IMR-90 (cell line): ENCODE results near the gene GBX2.

Experiments used
- CEBPB ChIP-seq: IDR thresholded peaks from 2 replicates; pipeline ENCODE4 v1.6.1; 2012; ENCODE audit warnings: low read depth, low read length, improper control_type of control experiment
- CHD1 ChIP-seq: IDR thresholded peaks from 2 replicates; pipeline ENCODE4 v1.6.1; 2012; ENCODE audit warnings: low read depth, low read length, improper control_type of control experiment
- FOS ChIP-seq: fragments of 150-350 bp; IDR thresholded peaks from 2 replicates; pipeline ENCODE4 v1.6.1; 2016; ENCODE audit warnings: low read depth, low read length
- POLR2A ChIP-seq: IDR thresholded peaks from 2 replicates; pipeline ENCODE4 v1.6.1; 2012; ENCODE audit warnings: mild to moderate bottlenecking, low read depth, low read length
- RAD21 ChIP-seq: IDR thresholded peaks from 2 replicates; pipeline ENCODE4 v1.6.1; 2012; ENCODE audit warnings: low read length, improper control_type of control experiment
- RCOR1 ChIP-seq: IDR thresholded peaks from 2 replicates; pipeline ENCODE4 v1.6.1; 2012; ENCODE audit warnings: mild to moderate bottlenecking, low read length, improper control_type of control experiment; ENCODE audit not compliant: insufficient replicate concordance
- TF ChIP-seq, protein P1 (sequence below): conservative IDR thresholded peaks from 2 replicates; pipeline ENCODE4 v1.5.1; 2012; ENCODE audit warnings: mild to moderate bottlenecking, low read depth, low read length, improper control_type of control experiment
- TF ChIP-seq, protein P2 (sequence below): fragments of 150-350 bp; IDR thresholded peaks from 2 replicates; pipeline ENCODE4 v1.6.1; 2017; ENCODE audit warnings: mild to moderate bottlenecking, antibody characterized with exemption, low read length, low read depth

DNA sequence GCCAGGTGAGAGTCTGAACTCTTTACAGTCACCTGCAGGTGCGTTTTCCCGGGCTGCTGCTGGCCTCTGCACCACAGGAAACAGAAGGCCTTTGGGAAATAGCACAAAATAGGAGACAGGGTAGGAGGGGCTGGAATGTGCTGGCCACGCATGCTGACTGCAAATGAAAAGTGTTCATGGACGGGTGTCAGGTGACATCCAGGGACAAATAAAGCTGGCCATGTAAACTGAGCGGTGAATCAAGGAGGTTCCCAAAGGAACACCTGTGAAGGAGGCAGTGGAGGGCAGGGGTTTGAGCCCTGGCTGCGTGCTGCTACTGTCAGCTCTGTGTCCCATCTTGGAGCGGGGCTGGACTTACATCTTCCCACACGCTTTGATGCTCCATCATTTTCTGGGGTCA, 42.4 kb upstream of the GBX2 start:
- no peak for TF ChIP-seq POLR2A
- TF ChIP-seq, protein P1, sequence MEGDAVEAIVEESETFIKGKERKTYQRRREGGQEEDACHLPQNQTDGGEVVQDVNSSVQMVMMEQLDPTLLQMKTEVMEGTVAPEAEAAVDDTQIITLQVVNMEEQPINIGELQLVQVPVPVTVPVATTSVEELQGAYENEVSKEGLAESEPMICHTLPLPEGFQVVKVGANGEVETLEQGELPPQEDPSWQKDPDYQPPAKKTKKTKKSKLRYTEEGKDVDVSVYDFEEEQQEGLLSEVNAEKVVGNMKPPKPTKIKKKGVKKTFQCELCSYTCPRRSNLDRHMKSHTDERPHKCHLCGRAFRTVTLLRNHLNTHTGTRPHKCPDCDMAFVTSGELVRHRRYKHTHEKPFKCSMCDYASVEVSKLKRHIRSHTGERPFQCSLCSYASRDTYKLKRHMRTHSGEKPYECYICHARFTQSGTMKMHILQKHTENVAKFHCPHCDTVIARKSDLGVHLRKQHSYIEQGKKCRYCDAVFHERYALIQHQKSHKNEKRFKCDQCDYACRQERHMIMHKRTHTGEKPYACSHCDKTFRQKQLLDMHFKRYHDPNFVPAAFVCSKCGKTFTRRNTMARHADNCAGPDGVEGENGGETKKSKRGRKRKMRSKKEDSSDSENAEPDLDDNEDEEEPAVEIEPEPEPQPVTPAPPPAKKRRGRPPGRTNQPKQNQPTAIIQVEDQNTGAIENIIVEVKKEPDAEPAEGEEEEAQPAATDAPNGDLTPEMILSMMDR = no peak
- no peak for TF ChIP-seq CHD1
- TF ChIP-seq RAD21 = no peak
- TF ChIP-seq CEBPB = no peak
- TF ChIP-seq FOS = no peak
- no peak for TF ChIP-seq RCOR1
- TF ChIP-seq, protein P2, sequence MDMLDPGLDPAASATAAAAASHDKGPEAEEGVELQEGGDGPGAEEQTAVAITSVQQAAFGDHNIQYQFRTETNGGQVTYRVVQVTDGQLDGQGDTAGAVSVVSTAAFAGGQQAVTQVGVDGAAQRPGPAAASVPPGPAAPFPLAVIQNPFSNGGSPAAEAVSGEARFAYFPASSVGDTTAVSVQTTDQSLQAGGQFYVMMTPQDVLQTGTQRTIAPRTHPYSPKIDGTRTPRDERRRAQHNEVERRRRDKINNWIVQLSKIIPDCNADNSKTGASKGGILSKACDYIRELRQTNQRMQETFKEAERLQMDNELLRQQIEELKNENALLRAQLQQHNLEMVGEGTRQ = no peak
